NCI-H82 treated with DMSO at 0.1 percent for 48 hours (cell line): ENCODE measurements around the gene VGLL4.
A peak's percentile ranks its signal among the peaks of the same experiment; 100 is the strongest.

Source experiments
- DNase-seq: peaks from one replicate; lab custom pipeline; 2025; ENCODE audit not compliant: unreplicated experiment; lab: John Stamatoyannopoulos, UW

VGLL4 gene

GRCh38 chr3:11653298-11654055, 9.8 kb upstream of the VGLL4 start:
- DNase-seq: no peak

GRCh38 chr3:11651900-11652299, 8.2 kb upstream of the VGLL4 start:
- no peak for DNase-seq

GRCh38 chr3:11651477-11651876, 7.8 kb upstream of the VGLL4 start:
- DNase-seq: no peak

- no peak for DNase-seq
These were observed 6.7 kb upstream of the VGLL4 start for GRCh38 chr3:11650391-11650790.

- no peak for DNase-seq
These were observed 5.0 kb upstream of the VGLL4 start for GRCh38 chr3:11648735-11649134.

GRCh38 chr3:11643201-11643603, 513 bp downstream of the VGLL4 start:
- DNase-seq: no peak

GRCh38 chr3:11642431-11643191, 1.1 kb downstream of the VGLL4 start:
- peak; percentile 23 for DNase-seq

- DNase-seq: peak; percentile 26
These were observed 1.9 kb downstream of the VGLL4 start for GRCh38 chr3:11641683-11642430.

GRCh38 chr3:11641316-11641682, 2.4 kb downstream of the VGLL4 start:
- DNase-seq: no peak

- DNase-seq: peak; percentile 83
These were observed 3.6 kb downstream of the VGLL4 start for GRCh38 chr3:11640009-11640673.

- peak; percentile 17 for DNase-seq
These were observed 5.0 kb downstream of the VGLL4 start for GRCh38 chr3:11638495-11639358.

GRCh38 chr3:11637901-11638458, 5.7 kb downstream of the VGLL4 start:
- no peak for DNase-seq

- DNase-seq: no peak
These were observed 7.3 kb downstream of the VGLL4 start for GRCh38 chr3:11636394-11636770.

- DNase-seq: no peak
These were observed 7.9 kb downstream of the VGLL4 start for GRCh38 chr3:11635680-11636393.

GRCh38 chr3:11634974-11635612, 8.6 kb downstream of the VGLL4 start:
- no peak for DNase-seq

GRCh38 chr3:11634081-11634635, 9.6 kb downstream of the VGLL4 start:
- DNase-seq: no peak

GRCh38 chr3:11632966-11633365, 10.7 kb downstream of the VGLL4 start:
- DNase-seq: no peak

GRCh38 chr3:11632564-11632963, 11.2 kb downstream of the VGLL4 start:
- no peak for DNase-seq

- peak; percentile 46 for DNase-seq
These were observed 11.9 kb downstream of the VGLL4 start for GRCh38 chr3:11631820-11632219.
